Measurements from ENCODE around the gene SKP2.

GRCh38 chr5:36202521-36202961, 50.6 kb downstream of the SKP2 start:
- TF ChIP-seq CTCF (IDR thresholded peaks at IDR 0.05; ENCODE audit: low read depth, low read length) (no peak), POLR2A (IDR thresholded peaks at IDR 0.05; ENCODE audit: extremely low read depth, insufficient read length) (no peak)
- TF ChIP-seq, protein P1, sequence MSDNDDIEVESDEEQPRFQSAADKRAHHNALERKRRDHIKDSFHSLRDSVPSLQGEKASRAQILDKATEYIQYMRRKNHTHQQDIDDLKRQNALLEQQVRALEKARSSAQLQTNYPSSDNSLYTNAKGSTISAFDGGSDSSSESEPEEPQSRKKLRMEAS (IDR thresholded peaks at IDR 0.05; ENCODE audit: low read depth, low read length): no peak
